GM20000 (cell line): ENCODE measurements around the gene CLK4.

Experiments used
- DNase-seq: peaks from one replicate; pipeline ENCODE4 v3.0.0; 2012; ENCODE audit warnings: low spot score
- CTCF ChIP-seq: IDR thresholded peaks from 2 replicates; pipeline ENCODE4 v1.5.1; 2012; ENCODE audit warnings: mild to moderate bottlenecking, control low read depth; ENCODE audit errors: extremely low read depth, missing control alignments

Gene CLK4

GRCh38 chr5:178564397-178564796, 62.5 kb downstream of the CLK4 start:
- no peak for TF ChIP-seq CTCF
- no peak for DNase-seq

DNA sequence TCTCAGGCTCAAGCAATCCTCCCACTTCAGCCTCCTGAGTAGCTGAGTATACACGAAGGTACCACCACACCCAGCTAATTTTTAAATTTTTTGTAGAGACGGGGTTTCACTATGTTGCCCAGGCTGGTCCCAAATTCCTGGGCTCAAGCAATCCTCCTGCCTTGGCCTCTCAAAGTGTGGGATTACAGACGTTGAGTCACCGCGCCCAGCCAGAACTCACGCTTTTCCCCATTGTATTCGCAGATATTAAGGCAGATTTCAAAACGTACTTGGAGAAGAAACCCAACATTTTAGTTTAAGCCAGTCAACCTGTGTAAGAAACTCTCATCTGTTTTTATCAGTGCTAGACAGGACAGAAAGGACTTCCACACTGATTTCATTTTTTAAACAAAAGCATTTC, 63.2 kb downstream of the CLK4 start:
- DNase-seq, result no peak
- TF ChIP-seq CTCF, result no peak

DNA sequence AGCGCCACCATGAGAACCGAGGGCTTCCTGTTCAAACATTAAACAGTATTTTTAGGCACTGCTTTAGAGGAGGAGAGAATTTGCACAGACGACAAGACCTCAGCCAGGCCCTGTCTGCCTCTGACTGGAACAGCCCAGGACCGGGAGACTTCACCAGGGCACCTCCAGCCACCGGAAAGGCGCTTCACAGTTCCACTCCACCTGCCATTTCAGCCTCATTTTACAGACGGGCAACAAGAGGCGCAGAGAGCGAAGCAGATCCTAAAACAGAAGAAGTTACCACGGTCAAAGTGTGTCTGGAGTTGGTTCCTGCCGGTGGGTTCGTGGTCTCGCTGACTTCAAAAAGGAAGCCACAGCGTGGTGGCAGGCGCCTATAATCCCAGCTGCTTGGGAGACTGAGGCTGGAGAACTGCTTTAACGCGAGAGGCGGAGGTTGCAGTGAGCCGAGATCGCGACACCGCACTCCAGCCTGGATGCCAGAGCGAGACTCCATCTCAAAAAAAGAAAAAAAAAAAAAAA, 65.0 kb downstream of the CLK4 start:
- no peak for TF ChIP-seq CTCF
- DNase-seq, result no peak

GRCh38 chr5:178560911-178561310, 65.9 kb downstream of the CLK4 start:
- DNase-seq, result no peak
- TF ChIP-seq CTCF, result no peak

DNA sequence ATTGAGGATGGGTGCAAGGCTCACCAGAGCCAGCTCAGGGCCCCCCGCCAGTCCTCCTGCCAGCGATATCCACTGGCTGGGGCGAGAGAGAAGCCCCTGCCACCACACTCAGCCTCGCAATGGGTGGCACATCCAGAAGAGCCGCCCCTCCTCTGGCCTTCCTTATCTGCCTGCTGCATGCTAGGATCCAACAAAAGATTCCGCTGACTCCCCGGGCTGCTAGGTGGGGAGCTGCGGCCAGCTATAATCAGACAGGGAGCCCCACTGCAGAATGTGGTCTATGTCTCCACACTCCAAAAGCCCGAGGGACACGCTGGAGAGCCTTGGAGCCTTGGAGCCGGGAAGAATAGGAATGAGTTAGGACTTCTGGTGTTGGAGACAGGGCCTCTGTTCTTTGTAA, 69.4 kb downstream of the CLK4 start:
- no peak for DNase-seq
- no peak for TF ChIP-seq CTCF

DNA sequence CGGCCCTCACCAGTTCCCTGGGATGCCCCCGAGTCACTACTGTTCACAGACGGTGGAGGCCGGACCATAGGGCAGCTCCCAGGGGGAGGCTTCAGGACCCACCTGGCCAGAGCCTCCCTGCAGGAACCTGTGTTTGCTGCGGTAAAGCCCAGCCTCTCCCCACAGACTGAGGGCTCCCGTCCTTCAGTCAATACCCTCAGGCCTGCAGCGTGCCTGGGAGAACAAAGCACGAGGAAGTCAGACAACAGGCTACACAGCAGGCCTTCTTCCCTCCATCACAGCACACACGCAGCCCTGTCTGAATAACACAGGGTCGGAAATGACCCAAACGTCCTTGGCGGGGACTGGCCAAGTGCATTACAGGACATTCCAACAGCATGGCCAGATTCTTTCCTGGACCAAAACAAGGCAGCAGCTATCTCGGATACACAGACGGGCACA, 71.1 kb downstream of the CLK4 start:
- no peak for TF ChIP-seq CTCF
- no peak for DNase-seq

GRCh38 chr5:178555005-178555404, 71.8 kb downstream of the CLK4 start:
- no peak for DNase-seq
- no peak for TF ChIP-seq CTCF
